K562 (cell line): ENCODE measurements around the gene UHMK1. TPM values are rescaled to one million over a fixed set of nuclear protein-coding genes. Genes with fewer than 3 reads are reported as not detected.

Source experiments
- ATAC-seq: fragments of 200-7000 bp; cut with Tn5 transposase; 3 replicates; pipeline ENCODE4 v1.9.1; 2020; ENCODE audit warnings: moderate library complexity
- BruUV-seq: library from RNA; stranded (reverse); fragments of 400-500 nt; replicated peaks from 2 replicates; lab custom pipeline; 2021; lab: Mats Ljungman, UMichigan
- CTCF ChIA-PET: fragments of 300-600 bp; formaldehyde crosslinking; extraction: SDS; loops from one replicate; lab custom pipeline; 2021; ENCODE audit warnings: low intra/inter-chr PET ratio; lab: Yijun Ruan, JAX
- POLR2A ChIA-PET: fragments of 300-600, 350-650 bp; sonication (Branson Sonifier 250); formaldehyde crosslinking; extraction: SDS; loops from one replicate; lab custom pipeline; 2021; ENCODE audit warnings: antibody characterized with exemption, inconsistent platforms; lab: Yijun Ruan, JAX
- DNase-seq, 4 experiments: peaks; one replicate each; pipeline versions ENCODE4 v3.0.0 to v3.0.0-alpha.2; 2011 to 2018; ENCODE audit warnings: low spot score in 3 of 4, mixed read lengths in 3 of 4; ENCODE audit errors: extremely low read depth in 1 of 4
- FAIRE-seq: peaks from 2 replicates; lab custom pipeline; 2011; peaks lifted over from hg19 to GRCh38; lab: Jason Lieb, UNC
- H2AFZ ChIP-seq: 2 replicates; pipeline ENCODE4 v1.6.0; 2011; ENCODE audit warnings: low read depth, low read length, control low read depth, inconsistent platforms
- H3K27ac ChIP-seq: fragments of 200-600 bp; 3 replicates; pipeline ENCODE4 v1.8.0; 2011; ENCODE audit warnings: low read depth, mild to moderate bottlenecking, control low read depth, inconsistent platforms, low read length, moderate library complexity, mixed read lengths; ENCODE audit errors: extremely low read depth
- H3K27me3 ChIP-seq, 2 experiments: fragments of 300-600 bp in 1 of 2; 2 replicates in 1 of 2; 3 replicates in 1 of 2; pipeline versions ENCODE4 v1.6.0 to v1.8.0; 2011; ENCODE audit warnings: inconsistent platforms in 2 of 2, low read length in 2 of 2, mild to moderate bottlenecking in 1 of 2, mixed read lengths in 1 of 2, moderate library complexity in 1 of 2; ENCODE audit not compliant: control insufficient read depth in 2 of 2, insufficient read depth in 2 of 2
- H3K36me3 ChIP-seq: fragments of 300-600 bp; 3 replicates; pipeline ENCODE4 v1.8.0; 2011; ENCODE audit warnings: mild to moderate bottlenecking, low read length, inconsistent platforms; ENCODE audit not compliant: control insufficient read depth, insufficient read depth
- H3K4me1 ChIP-seq, 2 experiments: fragments of 200-600 bp in 1 of 2; replicated peaks in 1 of 2; 2 replicates in 1 of 2; 3 replicates in 1 of 2; pipeline versions ENCODE4 v1.5.1 to v1.8.0; 2011; ENCODE audit warnings: inconsistent platforms in 2 of 2, low read length in 2 of 2, mild to moderate bottlenecking in 1 of 2, mixed read lengths in 1 of 2, moderate library complexity in 1 of 2; ENCODE audit not compliant: control insufficient read depth in 2 of 2, insufficient read depth in 2 of 2
- H3K4me2 ChIP-seq: 2 replicates; pipeline ENCODE4 v1.6.1; 2011; ENCODE audit warnings: low read length, control low read depth, inconsistent platforms, mixed read lengths; ENCODE audit not compliant: insufficient read depth
- H3K4me3 ChIP-seq: fragments of 200-600 bp; sonication (generic), shearing (Covaris generic); 2 replicates; pipeline ENCODE4 v1.5.1; 2016; ENCODE audit warnings: control low read depth, inconsistent platforms
- H3K79me2 ChIP-seq: fragments of 200-600 bp; 3 replicates; pipeline ENCODE4 v1.8.0; 2011; ENCODE audit warnings: low read length, inconsistent platforms; ENCODE audit not compliant: control insufficient read depth, insufficient read depth
- H3K9ac ChIP-seq, 2 experiments: 2 replicates each; pipeline versions ENCODE4 v1.6.0 to v1.6.1; 2011; ENCODE audit warnings: low read depth in 2 of 2, low read length in 2 of 2, control low read depth in 1 of 2, inconsistent platforms in 1 of 2, mild to moderate bottlenecking in 1 of 2, mixed read lengths in 1 of 2; ENCODE audit not compliant: insufficient read depth in 1 of 2
- H3K9me1 ChIP-seq: one replicate; pipeline ENCODE4 v1.6.0; 2011; ENCODE audit warnings: inconsistent platforms, mild to moderate bottlenecking, low read length, moderate library complexity; ENCODE audit not compliant: control insufficient read depth, insufficient read depth
- H3K9me3 ChIP-seq: replicated peaks from 2 replicates; pipeline ENCODE4 v1.5.1; 2011; ENCODE audit warnings: low read depth, low read length, inconsistent platforms; ENCODE audit not compliant: control insufficient read depth, insufficient read depth
- H4K20me1 ChIP-seq: replicated peaks from 2 replicates; pipeline ENCODE4 v1.6.1; 2011; ENCODE audit warnings: low read length, inconsistent platforms, mixed read lengths; ENCODE audit not compliant: control insufficient read depth, insufficient read depth
- CBX2 ChIP-seq: fragments of 200-600 bp; sonication (generic); IDR thresholded peaks from one replicate; pipeline ENCODE4 v1.6.1; 2012; ENCODE audit warnings: mild to moderate bottlenecking, low read length, inconsistent platforms; ENCODE audit not compliant: insufficient read depth, poor library complexity, severe bottlenecking
- CBX5 ChIP-seq: IDR thresholded peaks from 2 replicates; pipeline ENCODE4 v1.6.1; 2014; ENCODE audit warnings: low read depth, borderline replicate concordance
- CXXC5 ChIP-seq: fragments of 250-450 bp; sonication (Bioruptor Pico); IDR thresholded peaks from 2 replicates; pipeline ENCODE4 v1.8.0; 2022; ENCODE audit warnings: inconsistent platforms, mild to moderate bottlenecking, moderate library complexity
- HOMEZ ChIP-seq: fragments of 250-450 bp; sonication (Bioruptor Pico); IDR thresholded peaks from 2 replicates; pipeline ENCODE4 v1.4.0; 2020; ENCODE audit warnings: mild to moderate bottlenecking, moderate library complexity
- IRF1 ChIP-seq: sonication (generic); formaldehyde crosslinking; IDR thresholded peaks from 2 replicates; pipeline ENCODE4 v1.8.0; 2022; ENCODE audit warnings: missing genetic modification reagents, mild to moderate bottlenecking, borderline replicate concordance
- MEF2A ChIP-seq: IDR thresholded peaks from 2 replicates; pipeline ENCODE4 v1.6.1; 2011; ENCODE audit warnings: low read depth, mild to moderate bottlenecking, low read length, moderate library complexity; ENCODE audit not compliant: control insufficient read depth
- PML ChIP-seq: IDR thresholded peaks from 2 replicates; pipeline ENCODE4 v1.6.1; 2012; ENCODE audit warnings: low read length, inconsistent platforms
- RBM25 ChIP-seq: fragments of 200-400 bp; formaldehyde crosslinking; IDR thresholded peaks from 2 replicates; pipeline ENCODE4 v1.6.1; 2018; ENCODE audit warnings: low read length, low read depth, moderate library complexity; ENCODE audit not compliant: severe bottlenecking
- RUNX1 ChIP-seq: sonication (generic); IDR thresholded peaks from 2 replicates; pipeline ENCODE4 v1.6.1; 2016; ENCODE audit warnings: antibody characterized with exemption, low read depth
- SMAD3 ChIP-seq: fragments of 450-650 bp; formaldehyde crosslinking; conservative IDR thresholded peaks from 2 replicates; pipeline ENCODE4 v1.4.0; 2020; ENCODE audit warnings: mild to moderate bottlenecking
- STAT5B ChIP-seq: fragments of 250-450 bp; sonication (Bioruptor Pico); IDR thresholded peaks from 2 replicates; pipeline ENCODE4 v1.8.0; 2021; ENCODE audit warnings: mild to moderate bottlenecking, inconsistent platforms
- TEAD4 ChIP-seq, 2 experiments: sonication (generic) in 1 of 2; formaldehyde crosslinking in 1 of 2; IDR thresholded peaks; 2 replicates each; pipeline versions ENCODE4 v1.6.1 to v1.8.0; 2012 to 2022; ENCODE audit warnings: borderline replicate concordance in 1 of 2, inconsistent platforms in 1 of 2, low read length in 1 of 2, mild to moderate bottlenecking in 1 of 2, missing genetic modification reagents in 1 of 2
- TRIM28 ChIP-seq: fragments of 450-650 bp; IDR thresholded peaks from 2 replicates; pipeline ENCODE4 v1.6.1; 2017
- ZBTB11 ChIP-seq, 3 experiments: fragments of 200-800 bp in 1 of 3; fragments of 250-450 bp in 1 of 3; fragments of 450-650 bp in 1 of 3; sonication (Bioruptor Pico) in 1 of 3; sonication (Bioruptor generic) in 1 of 3; formaldehyde crosslinking in 1 of 3; IDR thresholded peaks; 2 replicates each; pipeline versions ENCODE4 v1.6.1 to v1.8.0; 2016 to 2022; ENCODE audit warnings: mild to moderate bottlenecking in 2 of 3, missing genetic modification characterization in 2 of 3, missing compliant biosample characterization in 1 of 3, moderate library complexity in 1 of 3
- ZNF583 ChIP-seq: fragments of 250-450 bp; sonication (Bioruptor Pico); IDR thresholded peaks from 2 replicates; pipeline ENCODE4 v1.4.0; 2020
- in situ Hi-C: fragments of 300-500 bp; cut with MboI; formaldehyde crosslinking; loops from 4 replicates; pipeline ENCODE4 v1.15.0; 2018; ENCODE audit warnings: inconsistent platforms, mixed read lengths
- intact Hi-C: fragments of 100-400 bp; cut with micrococcal nuclease; formaldehyde crosslinking; loops from 2 replicates; pipeline ENCODE4 v1.14.2; 2022
- polyA plus RNA-seq, 8 experiments: library from polyadenylated mRNA; depleted of rRNA in 4 of 8; stranded (reverse) in 5 of 8; unstranded in 3 of 8; fragments of >200 nt; fragmentation: Nextera tagmentation in 2 of 8; fragmentation: Illumina TruSeq in 1 of 8; extraction: Ambion mirVana in 2 of 8; extraction: Trizol in 1 of 8; gene quantifications; 2 replicates each; pipeline versions ENCODE4 v1.2.1 to v1.2.3, GENCODE V29; 2011 to 2014; ENCODE audit warnings: inconsistent platforms in 1 of 8, missing spikeins in 1 of 8
- total RNA-seq, 7 experiments: library from RNA; depleted of rRNA in 6 of 7; stranded (reverse); fragments of >200 nt in 6 of 7; fragmentation: Illumina TruSeq in 2 of 7; extraction: Trizol in 2 of 7; gene quantifications; 2 replicates each; pipeline versions ENCODE4 v1.2.1 to v1.2.3, GENCODE V29; 2011 to 2021; ENCODE audit warnings: low replicate concordance in 1 of 7

UHMK1 gene
- total and polyA plus RNA-seq, 9 of the 15 experiments (the other 6 are each of a cell fraction or from before 2014, with no cell fraction given): 13.1 to 72.4 (median 38.3) TPM

GRCh38 chr1:162476620-162477019 is 21.0 kb upstream of the UHMK1 start (continued):
- TF ChIP-seq TEAD4 (IDR thresholded peaks at IDR 0.05; ENCODE audit: low read length) (0 out of 2 replicates have a peak, but pooled peaks have one; percentile 8), TEAD4 (CRISPR knock-in tag; IDR thresholded peaks at IDR 0.05; ENCODE audit: borderline replicate concordance) (no peak), CBX5 (peak; percentile 95), ZNF583 (CRISPR knock-in tag) (no peak), RBM25 (peak; percentile 86), IRF1 (CRISPR knock-in tag) (no peak), STAT5B (CRISPR knock-in tag) (no peak), CXXC5 (CRISPR knock-in tag) (no peak), TRIM28 (peak; percentile 99)

GRCh38 chr1:162485236-162485635 is 12.4 kb upstream of the UHMK1 start:
- H4K20me1 ChIP-seq: no peaks in the 10 kb centered on the region
- no TSS peak for BruUV-seq
- no peak for TF ChIP-seq PML
- no peak for TF ChIP-seq RUNX1
- no peak for TF ChIP-seq CBX2
- TF ChIP-seq ZBTB11 (CRISPR knock-in tag; IDR thresholded peaks at IDR 0.05): no peak
- no peak for TF ChIP-seq MEF2A
- TF ChIP-seq SMAD3 (CRISPR knock-in tag): no peak
- no peak for TF ChIP-seq HOMEZ (CRISPR knock-in tag)
- H3K4me2 ChIP-seq: no peak overlapping the region
- no peaks in the 10 kb centered on the region for H3K36me3 ChIP-seq
- CTCF ChIA-PET: no interaction called here
- no peak overlapping the region for H3K27ac ChIP-seq
- H2AFZ ChIP-seq: no peak overlapping the region
- H3K79me2 ChIP-seq: no peaks in the 10 kb centered on the region
- no peak for ATAC-seq
- intact Hi-C loops (no loop called here), in situ Hi-C loops (no loop called here)
- H3K4me1 ChIP-seq: no peaks in the 10 kb centered on the region; a peak in 1 of 5 replicates
- no peak for FAIRE-seq
- H3K27me3 ChIP-seq: no peaks in the 10 kb centered on the region
- H3K9me3 ChIP-seq: no peaks in the 10 kb centered on the region
- no peak overlapping the region for H3K9ac ChIP-seq
- H3K9me1 ChIP-seq: no peaks in the 10 kb centered on the region
- POLR2A ChIA-PET: no interaction called here
- no peak for DNase-seq
- no peak overlapping the region for H3K4me3 ChIP-seq
